ENCODE results near the gene TMPO. TPM values are rescaled to one million over a fixed set of nuclear protein-coding genes. Genes with fewer than 3 reads are reported as not detected.

TMPO gene
- total and polyA plus RNA-seq, 2 donors (not counting 3 experiments of a cell fraction or from before 2014, with no cell fraction given), result 27.8 to 150 TPM

DNA sequence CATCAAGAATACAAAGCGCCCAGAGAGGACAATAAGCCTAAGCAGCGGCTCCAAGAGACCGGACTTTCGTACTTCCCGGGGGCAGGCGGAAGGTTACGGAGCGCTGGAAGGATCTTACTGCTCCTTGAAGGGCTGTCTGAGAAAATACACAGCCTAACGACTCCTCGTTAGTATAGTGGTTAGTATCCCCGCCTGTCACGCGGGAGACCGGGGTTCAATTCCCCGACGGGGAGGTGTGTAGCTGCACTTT, 12.1 kb upstream of the TMPO start:
- FAIRE-seq (peak; percentile 74), DNase-seq (ENCODE audit: low read depth, low spot score) (peak; percentile 97)
- Histone ChIP-seq H3K9me1 (replicated peaks; ENCODE audit: control insufficient read depth, extremely low read depth, insufficient read depth, low read length) (no peaks in the 10 kb centered on the region), H2AFZ (ENCODE audit: low read depth, low read length) (peak overlapping the region; percentile 73), H3K27me3 (ENCODE audit: control insufficient read depth in 2 of 2, insufficient read depth in 2 of 2, low read length in 2 of 2) (no peaks in the 10 kb centered on the region), H3K9me3 (replicated peaks; ENCODE audit: control insufficient read depth, insufficient read depth, low read length) (no peaks in the 10 kb centered on the region), H3K4me1 (ENCODE audit: control insufficient read depth, extremely low read depth, insufficient read depth, low read length) (peaks cover 2% of the 10 kb centered on the region), H3K27ac (ENCODE audit: insufficient read depth, low read depth, low read length) (peak overlapping the region; percentile 93), H3K4me2 (ENCODE audit: insufficient read depth, low read length) (peak overlapping the region; percentile 71), H3K4me3 (replicated peaks in 1 of 3; ENCODE audit: insufficient read depth in 1 of 3, low read depth in 1 of 3, low read length in 3 of 3) (peak overlapping the region; percentile 51 to 83 (median 57)), H3K9ac (replicated peaks; ENCODE audit: extremely low read depth, insufficient read depth, low read length) (peak overlapping the region; percentile 90), H4K20me1 (replicated peaks; ENCODE audit: control insufficient read depth, extremely low read depth, insufficient read depth, low read length) (no peaks in the 10 kb centered on the region), H3K36me3 (ENCODE audit: control insufficient read depth in 2 of 2, extremely low read depth in 1 of 2, insufficient read depth in 2 of 2, low read length in 2 of 2) (no peaks in the 10 kb centered on the region), H3K79me2 (ENCODE audit: control insufficient read depth, insufficient read depth, low read length) (no peaks in the 10 kb centered on the region)
- POLR2A ChIA-PET, result interaction anchor here (0.6 to 0.9 kb wide), 2 partner anchors 28 to 52 kb away, joined by 3 to 5 read pairs; no protein-coding TSS in a partner anchor
- CTCF ChIA-PET, result interaction anchor here (1.0 to 1.2 kb wide), 3 partner anchors 10 to 79 kb away, joined by 4 to 5 read pairs (median 5); no protein-coding TSS in a partner anchor
- intact Hi-C loops (cut with micrococcal nuclease), result loop anchor here (1.0 kb wide), 6 partner anchors 12 to 141 kb away; partner anchors contain the start of genes IKBIP and TMPO
- dilution Hi-C loops (cut with MboI; ENCODE audit: extremely low pct_ligation_motif_present, low sequenced_read_pairs), result no loop called here
- TF ChIP-seq FOS (IDR thresholded peaks at IDR 0.05; ENCODE audit: borderline replicate concordance, insufficient read depth, low read length), result no peak
- TF ChIP-seq GATA2 (IDR thresholded peaks at IDR 0.05; ENCODE audit: insufficient read depth, insufficient read length, low read depth, low read length), result peak; percentile 36
- no TSS peak for BruUV-seq (replicated peaks)

DNA sequence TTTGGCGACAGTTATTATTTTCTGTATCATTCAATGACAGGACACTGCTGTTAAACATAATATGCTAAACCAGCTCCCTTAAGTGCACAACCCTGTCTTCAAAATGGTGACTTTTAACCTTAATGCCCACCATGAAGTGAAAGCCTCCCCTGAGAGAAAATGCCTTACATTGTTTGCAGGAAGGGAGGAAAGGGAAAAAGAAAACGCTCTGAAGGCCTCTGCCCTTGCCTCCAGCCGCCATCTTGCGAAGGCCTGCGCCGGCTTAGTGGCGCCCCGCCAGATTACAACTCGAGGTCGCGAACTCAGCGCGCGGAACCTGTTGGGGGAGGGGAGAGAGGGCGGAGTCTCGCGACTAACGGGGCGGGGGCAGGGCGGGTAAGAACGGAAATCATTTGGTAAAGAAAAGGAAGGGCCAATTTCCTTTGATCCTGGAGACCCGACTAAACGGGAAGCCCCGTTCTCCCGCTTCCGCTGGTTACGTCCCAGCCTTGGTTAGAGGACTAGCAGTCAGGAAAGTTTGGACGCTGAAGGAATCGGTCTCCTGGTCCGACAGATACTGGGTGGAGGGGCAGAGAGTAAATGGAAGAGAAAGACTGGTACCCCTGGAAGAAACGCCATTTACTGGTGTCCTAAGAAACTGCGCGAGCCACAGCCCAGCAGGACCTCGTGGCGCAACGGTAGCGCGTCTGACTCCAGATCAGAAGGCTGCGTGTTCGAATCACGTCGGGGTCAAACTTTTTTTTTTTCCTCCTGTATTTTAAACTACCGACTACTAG, 11.6 kb upstream of the TMPO start:
- Histone ChIP-seq H3K4me3 (replicated peaks in 1 of 3; ENCODE audit: insufficient read depth in 1 of 3, low read depth in 1 of 3, low read length in 3 of 3) (peak overlapping the region in 2 of 3 experiments; percentile 50 to 83), H3K4me1 (ENCODE audit: control insufficient read depth, extremely low read depth, insufficient read depth, low read length) (peaks cover 2% of the 10 kb centered on the region), H3K27ac (ENCODE audit: insufficient read depth, low read depth, low read length) (peak overlapping the region; percentile 93), H3K4me2 (ENCODE audit: insufficient read depth, low read length) (peak overlapping the region; percentile 71), H2AFZ (ENCODE audit: low read depth, low read length) (peak overlapping the region; percentile 25), H3K36me3 (ENCODE audit: control insufficient read depth in 2 of 2, extremely low read depth in 1 of 2, insufficient read depth in 2 of 2, low read length in 2 of 2) (no peaks in the 10 kb centered on the region), H3K27me3 (ENCODE audit: control insufficient read depth in 2 of 2, insufficient read depth in 2 of 2, low read length in 2 of 2) (no peaks in the 10 kb centered on the region), H4K20me1 (replicated peaks; ENCODE audit: control insufficient read depth, extremely low read depth, insufficient read depth, low read length) (no peaks in the 10 kb centered on the region), H3K9ac (replicated peaks; ENCODE audit: extremely low read depth, insufficient read depth, low read length) (peak overlapping the region; percentile 90), H3K9me1 (replicated peaks; ENCODE audit: control insufficient read depth, extremely low read depth, insufficient read depth, low read length) (no peaks in the 10 kb centered on the region), H3K9me3 (replicated peaks; ENCODE audit: control insufficient read depth, insufficient read depth, low read length) (no peaks in the 10 kb centered on the region), H3K79me2 (ENCODE audit: control insufficient read depth, insufficient read depth, low read length) (no peaks in the 10 kb centered on the region)
- POLR2A ChIA-PET, result interaction anchor here (0.6 to 1.7 kb wide), 3 partner anchors 11 to 53 kb away, joined by 3 to 5 read pairs (median 3); no protein-coding TSS in a partner anchor
- TF ChIP-seq POLR2A (IDR thresholded peaks at IDR 0.05; ENCODE audit: low read depth, low read length) (peak; percentile 45), FOS (IDR thresholded peaks at IDR 0.05; ENCODE audit: borderline replicate concordance, insufficient read depth, low read length) (peak; percentile 2), JUN (IDR thresholded peaks at IDR 0.05; ENCODE audit: borderline replicate concordance, insufficient read depth, insufficient read length, low read depth) (peak; percentile 3), GATA2 (IDR thresholded peaks at IDR 0.05; ENCODE audit: insufficient read depth, insufficient read length, low read depth, low read length) (peak; percentile 15), MYC (IDR thresholded peaks at IDR 0.05; ENCODE audit: low read depth, low read length) (peak; percentile 28), EZH2 (IDR thresholded peaks at IDR 0.05; ENCODE audit: borderline replicate concordance, low read depth, low read length, severe bottlenecking) (no peak), POLR2AphosphoS5 (IDR thresholded peaks at IDR 0.05; ENCODE audit: insufficient read depth, low read depth, low read length) (peak; percentile 57)
- TF ChIP-seq, protein P1, sequence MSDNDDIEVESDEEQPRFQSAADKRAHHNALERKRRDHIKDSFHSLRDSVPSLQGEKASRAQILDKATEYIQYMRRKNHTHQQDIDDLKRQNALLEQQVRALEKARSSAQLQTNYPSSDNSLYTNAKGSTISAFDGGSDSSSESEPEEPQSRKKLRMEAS (IDR thresholded peaks at IDR 0.05; ENCODE audit: insufficient read depth, insufficient read length), result peak; percentile 31
- TF ChIP-seq, protein P2, sequence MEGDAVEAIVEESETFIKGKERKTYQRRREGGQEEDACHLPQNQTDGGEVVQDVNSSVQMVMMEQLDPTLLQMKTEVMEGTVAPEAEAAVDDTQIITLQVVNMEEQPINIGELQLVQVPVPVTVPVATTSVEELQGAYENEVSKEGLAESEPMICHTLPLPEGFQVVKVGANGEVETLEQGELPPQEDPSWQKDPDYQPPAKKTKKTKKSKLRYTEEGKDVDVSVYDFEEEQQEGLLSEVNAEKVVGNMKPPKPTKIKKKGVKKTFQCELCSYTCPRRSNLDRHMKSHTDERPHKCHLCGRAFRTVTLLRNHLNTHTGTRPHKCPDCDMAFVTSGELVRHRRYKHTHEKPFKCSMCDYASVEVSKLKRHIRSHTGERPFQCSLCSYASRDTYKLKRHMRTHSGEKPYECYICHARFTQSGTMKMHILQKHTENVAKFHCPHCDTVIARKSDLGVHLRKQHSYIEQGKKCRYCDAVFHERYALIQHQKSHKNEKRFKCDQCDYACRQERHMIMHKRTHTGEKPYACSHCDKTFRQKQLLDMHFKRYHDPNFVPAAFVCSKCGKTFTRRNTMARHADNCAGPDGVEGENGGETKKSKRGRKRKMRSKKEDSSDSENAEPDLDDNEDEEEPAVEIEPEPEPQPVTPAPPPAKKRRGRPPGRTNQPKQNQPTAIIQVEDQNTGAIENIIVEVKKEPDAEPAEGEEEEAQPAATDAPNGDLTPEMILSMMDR (IDR thresholded peaks at IDR 0.05; ENCODE audit: extremely low read depth in 1 of 2, insufficient read depth in 1 of 2, low read depth in 1 of 2, low read length in 2 of 2), result no peak
- DNase-seq (ENCODE audit: low read depth, low spot score) (peak; percentile 95), FAIRE-seq (peak; percentile 85)
- intact Hi-C loops (cut with micrococcal nuclease) (loop anchor here (1.0 kb wide), 6 partner anchors 12 to 141 kb away; partner anchors contain the start of genes IKBIP and TMPO), dilution Hi-C loops (cut with MboI; ENCODE audit: extremely low pct_ligation_motif_present, low sequenced_read_pairs) (no loop called here)
- BruUV-seq (replicated peaks), result no TSS peak
- CTCF ChIA-PET, result interaction anchor here (1.0 to 1.2 kb wide), 3 partner anchors 10 to 79 kb away, joined by 4 to 5 read pairs (median 5); no protein-coding TSS in a partner anchor
